GM23338 (cell line): ENCODE measurements around the gene NFKBIA.

Source experiments
- CREB1 ChIP-seq: fragments of 250-450 bp; sonication (Bioruptor Pico); IDR thresholded peaks from 2 replicates; pipeline ENCODE4 v1.5.0; 2020; ENCODE audit warnings: low read depth, mild to moderate bottlenecking, moderate library complexity
- EZH2 ChIP-seq: fragments of 200-600 bp; sonication (generic); IDR thresholded peaks from one replicate; pipeline ENCODE4 v1.8.0; 2017; ENCODE audit warnings: antibody characterized with exemption, mild to moderate bottlenecking, low read depth; ENCODE audit not compliant: unreplicated experiment
- EZH2phosphoT487 ChIP-seq: fragments of 200-600 bp; sonication (generic); IDR thresholded peaks from one replicate; pipeline ENCODE4 v1.8.1; 2018; ENCODE audit warnings: antibody characterized with exemption; ENCODE audit not compliant: unreplicated experiment
- POLR2AphosphoS5 ChIP-seq: IDR thresholded peaks from 2 replicates; pipeline ENCODE4 v1.6.1; 2016; ENCODE audit warnings: antibody characterized with exemption, low read depth
- TF ChIP-seq, protein P1 (sequence below), 2 experiments: fragments of 200-600 bp in 1 of 2; sonication (generic) in 1 of 2; conservative IDR thresholded peaks; 2 replicates each; pipeline versions ENCODE4 v1.5.1 to v1.6.1; 2016 to 2017; ENCODE audit warnings: antibody characterized with exemption in 2 of 2, low read depth in 2 of 2, mild to moderate bottlenecking in 2 of 2, moderate library complexity in 1 of 2
- TF ChIP-seq, protein P2 (sequence below): IDR thresholded peaks from one replicate; pipeline ENCODE4 v1.6.1; 2018; ENCODE audit warnings: antibody characterized with exemption; ENCODE audit not compliant: unreplicated experiment
- TF ChIP-seq, protein P3 (sequence below): IDR thresholded peaks from 2 replicates; pipeline ENCODE4 v1.6.1; 2016; ENCODE audit warnings: antibody characterized with exemption

DNA sequence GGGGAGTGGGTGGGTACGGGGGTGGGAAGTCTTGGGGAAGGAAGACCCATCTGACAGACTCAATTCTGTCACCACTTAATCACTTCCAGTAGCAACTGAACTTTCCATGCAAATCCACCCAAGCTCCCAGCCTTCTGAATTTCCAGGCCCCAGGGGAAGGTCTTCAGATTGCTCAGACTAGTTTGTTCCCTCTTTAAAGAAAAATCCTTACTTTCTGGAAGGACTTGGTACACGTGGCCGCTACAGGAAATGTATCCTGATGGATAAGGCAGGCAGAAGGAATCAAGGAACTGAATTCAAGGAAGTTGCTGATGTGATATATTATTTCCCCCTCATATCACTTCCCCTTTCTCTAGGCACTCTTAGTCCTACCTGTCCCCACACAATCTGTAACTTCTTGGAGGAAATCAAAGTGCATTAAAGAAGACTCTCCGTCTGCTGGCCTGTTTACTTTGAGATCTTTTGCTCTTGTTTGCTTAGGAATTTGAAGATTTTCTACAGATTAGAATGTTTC is 6.4 kb downstream of the NFKBIA start:
- TF ChIP-seq, protein P1, sequence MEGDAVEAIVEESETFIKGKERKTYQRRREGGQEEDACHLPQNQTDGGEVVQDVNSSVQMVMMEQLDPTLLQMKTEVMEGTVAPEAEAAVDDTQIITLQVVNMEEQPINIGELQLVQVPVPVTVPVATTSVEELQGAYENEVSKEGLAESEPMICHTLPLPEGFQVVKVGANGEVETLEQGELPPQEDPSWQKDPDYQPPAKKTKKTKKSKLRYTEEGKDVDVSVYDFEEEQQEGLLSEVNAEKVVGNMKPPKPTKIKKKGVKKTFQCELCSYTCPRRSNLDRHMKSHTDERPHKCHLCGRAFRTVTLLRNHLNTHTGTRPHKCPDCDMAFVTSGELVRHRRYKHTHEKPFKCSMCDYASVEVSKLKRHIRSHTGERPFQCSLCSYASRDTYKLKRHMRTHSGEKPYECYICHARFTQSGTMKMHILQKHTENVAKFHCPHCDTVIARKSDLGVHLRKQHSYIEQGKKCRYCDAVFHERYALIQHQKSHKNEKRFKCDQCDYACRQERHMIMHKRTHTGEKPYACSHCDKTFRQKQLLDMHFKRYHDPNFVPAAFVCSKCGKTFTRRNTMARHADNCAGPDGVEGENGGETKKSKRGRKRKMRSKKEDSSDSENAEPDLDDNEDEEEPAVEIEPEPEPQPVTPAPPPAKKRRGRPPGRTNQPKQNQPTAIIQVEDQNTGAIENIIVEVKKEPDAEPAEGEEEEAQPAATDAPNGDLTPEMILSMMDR (conservative IDR thresholded peaks at IDR 0.05; ENCODE audit: low read depth in 2 of 2): no peak
- TF ChIP-seq, protein P2, sequence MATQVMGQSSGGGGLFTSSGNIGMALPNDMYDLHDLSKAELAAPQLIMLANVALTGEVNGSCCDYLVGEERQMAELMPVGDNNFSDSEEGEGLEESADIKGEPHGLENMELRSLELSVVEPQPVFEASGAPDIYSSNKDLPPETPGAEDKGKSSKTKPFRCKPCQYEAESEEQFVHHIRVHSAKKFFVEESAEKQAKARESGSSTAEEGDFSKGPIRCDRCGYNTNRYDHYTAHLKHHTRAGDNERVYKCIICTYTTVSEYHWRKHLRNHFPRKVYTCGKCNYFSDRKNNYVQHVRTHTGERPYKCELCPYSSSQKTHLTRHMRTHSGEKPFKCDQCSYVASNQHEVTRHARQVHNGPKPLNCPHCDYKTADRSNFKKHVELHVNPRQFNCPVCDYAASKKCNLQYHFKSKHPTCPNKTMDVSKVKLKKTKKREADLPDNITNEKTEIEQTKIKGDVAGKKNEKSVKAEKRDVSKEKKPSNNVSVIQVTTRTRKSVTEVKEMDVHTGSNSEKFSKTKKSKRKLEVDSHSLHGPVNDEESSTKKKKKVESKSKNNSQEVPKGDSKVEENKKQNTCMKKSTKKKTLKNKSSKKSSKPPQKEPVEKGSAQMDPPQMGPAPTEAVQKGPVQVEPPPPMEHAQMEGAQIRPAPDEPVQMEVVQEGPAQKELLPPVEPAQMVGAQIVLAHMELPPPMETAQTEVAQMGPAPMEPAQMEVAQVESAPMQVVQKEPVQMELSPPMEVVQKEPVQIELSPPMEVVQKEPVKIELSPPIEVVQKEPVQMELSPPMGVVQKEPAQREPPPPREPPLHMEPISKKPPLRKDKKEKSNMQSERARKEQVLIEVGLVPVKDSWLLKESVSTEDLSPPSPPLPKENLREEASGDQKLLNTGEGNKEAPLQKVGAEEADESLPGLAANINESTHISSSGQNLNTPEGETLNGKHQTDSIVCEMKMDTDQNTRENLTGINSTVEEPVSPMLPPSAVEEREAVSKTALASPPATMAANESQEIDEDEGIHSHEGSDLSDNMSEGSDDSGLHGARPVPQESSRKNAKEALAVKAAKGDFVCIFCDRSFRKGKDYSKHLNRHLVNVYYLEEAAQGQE: no peak
- TF ChIP-seq, protein P3, sequence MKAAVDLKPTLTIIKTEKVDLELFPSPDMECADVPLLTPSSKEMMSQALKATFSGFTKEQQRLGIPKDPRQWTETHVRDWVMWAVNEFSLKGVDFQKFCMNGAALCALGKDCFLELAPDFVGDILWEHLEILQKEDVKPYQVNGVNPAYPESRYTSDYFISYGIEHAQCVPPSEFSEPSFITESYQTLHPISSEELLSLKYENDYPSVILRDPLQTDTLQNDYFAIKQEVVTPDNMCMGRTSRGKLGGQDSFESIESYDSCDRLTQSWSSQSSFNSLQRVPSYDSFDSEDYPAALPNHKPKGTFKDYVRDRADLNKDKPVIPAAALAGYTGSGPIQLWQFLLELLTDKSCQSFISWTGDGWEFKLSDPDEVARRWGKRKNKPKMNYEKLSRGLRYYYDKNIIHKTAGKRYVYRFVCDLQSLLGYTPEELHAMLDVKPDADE: no peak
- TF ChIP-seq EZH2phosphoT487: no peak
- no peak for TF ChIP-seq EZH2
- TF ChIP-seq CREB1 (CRISPR knock-in tag): no peak
- TF ChIP-seq POLR2AphosphoS5: no peak
